ENCODE results near the gene BACH1.

BACH1 gene

DNA sequence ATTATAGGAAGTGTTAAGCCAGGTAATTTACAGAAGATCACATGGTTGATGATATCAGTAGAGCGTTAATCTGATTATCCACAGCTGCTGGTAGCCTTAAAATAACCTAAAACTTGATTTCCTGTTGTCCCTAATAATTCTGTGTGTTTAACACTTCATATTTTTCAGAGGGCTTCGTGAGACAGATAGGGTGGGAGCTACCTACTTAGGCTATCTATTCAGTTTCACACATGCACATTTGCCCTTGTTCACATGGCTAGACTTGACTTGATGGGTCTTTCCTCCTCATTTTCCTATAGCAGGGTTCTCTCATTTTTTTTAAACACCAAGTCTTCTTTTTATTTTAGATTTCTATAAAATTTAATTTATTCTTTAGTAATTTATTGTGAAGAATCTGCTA lies 11.0 kb downstream of the BACH1 start:
- ATAC-seq (ENCODE audit: low read depth) (no peak), DNase-seq (ENCODE audit: low spot score) (no peak)
- Histone ChIP-seq H3K4me1 (ENCODE audit: insufficient read depth, poor library complexity, severe bottlenecking) (peaks cover 51% of the 10 kb centered on the region), H3K9me3 (ENCODE audit: severe bottlenecking) (no peaks in the 10 kb centered on the region), H3K27ac (ENCODE audit: poor library complexity, severe bottlenecking) (no peak overlapping the region), H3K27me3 (ENCODE audit: insufficient read depth, poor library complexity, severe bottlenecking) (no peaks in the 10 kb centered on the region), H3K36me3 (ENCODE audit: low read depth) (peaks cover 73% of the 10 kb centered on the region), H3K4me3 (ENCODE audit: severe bottlenecking) (no peak overlapping the region)
- TF ChIP-seq, protein P1, sequence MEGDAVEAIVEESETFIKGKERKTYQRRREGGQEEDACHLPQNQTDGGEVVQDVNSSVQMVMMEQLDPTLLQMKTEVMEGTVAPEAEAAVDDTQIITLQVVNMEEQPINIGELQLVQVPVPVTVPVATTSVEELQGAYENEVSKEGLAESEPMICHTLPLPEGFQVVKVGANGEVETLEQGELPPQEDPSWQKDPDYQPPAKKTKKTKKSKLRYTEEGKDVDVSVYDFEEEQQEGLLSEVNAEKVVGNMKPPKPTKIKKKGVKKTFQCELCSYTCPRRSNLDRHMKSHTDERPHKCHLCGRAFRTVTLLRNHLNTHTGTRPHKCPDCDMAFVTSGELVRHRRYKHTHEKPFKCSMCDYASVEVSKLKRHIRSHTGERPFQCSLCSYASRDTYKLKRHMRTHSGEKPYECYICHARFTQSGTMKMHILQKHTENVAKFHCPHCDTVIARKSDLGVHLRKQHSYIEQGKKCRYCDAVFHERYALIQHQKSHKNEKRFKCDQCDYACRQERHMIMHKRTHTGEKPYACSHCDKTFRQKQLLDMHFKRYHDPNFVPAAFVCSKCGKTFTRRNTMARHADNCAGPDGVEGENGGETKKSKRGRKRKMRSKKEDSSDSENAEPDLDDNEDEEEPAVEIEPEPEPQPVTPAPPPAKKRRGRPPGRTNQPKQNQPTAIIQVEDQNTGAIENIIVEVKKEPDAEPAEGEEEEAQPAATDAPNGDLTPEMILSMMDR (IDR thresholded peaks at IDR 0.05; ENCODE audit: poor library complexity, severe bottlenecking) = no peak

DNA sequence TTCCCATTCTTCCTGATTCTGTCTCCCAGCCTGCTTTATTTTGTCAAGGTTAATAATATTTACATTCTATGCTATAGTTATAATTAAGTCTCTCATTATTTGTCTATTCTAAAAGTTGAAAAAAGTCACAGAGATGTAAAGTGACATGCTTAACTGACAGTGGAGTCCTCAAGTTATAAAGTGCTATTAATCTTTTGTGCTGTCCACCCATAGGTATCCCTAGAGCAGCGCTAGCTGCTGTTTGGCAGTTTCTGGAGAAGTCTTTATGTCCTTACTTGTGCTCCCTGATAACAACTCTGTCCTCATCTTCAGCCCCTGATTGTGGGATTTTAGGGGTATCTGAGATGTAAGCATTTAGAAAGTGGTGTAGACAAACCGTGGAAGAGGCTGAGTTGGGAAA lies 13.1 kb downstream of the BACH1 start:
- ATAC-seq (ENCODE audit: low read depth) (no peak), DNase-seq (ENCODE audit: low spot score) (no peak)
- Histone ChIP-seq H3K4me1 (ENCODE audit: insufficient read depth, poor library complexity, severe bottlenecking) (peaks cover 58% of the 10 kb centered on the region), H3K27ac (ENCODE audit: poor library complexity, severe bottlenecking) (no peak overlapping the region), H3K27me3 (ENCODE audit: insufficient read depth, poor library complexity, severe bottlenecking) (no peaks in the 10 kb centered on the region), H3K9me3 (ENCODE audit: severe bottlenecking) (no peaks in the 10 kb centered on the region), H3K4me3 (ENCODE audit: severe bottlenecking) (no peak overlapping the region), H3K36me3 (ENCODE audit: low read depth) (peaks cover 65% of the 10 kb centered on the region)
- TF ChIP-seq, protein P1 (IDR thresholded peaks at IDR 0.05; ENCODE audit: poor library complexity, severe bottlenecking) = no peak

DNA sequence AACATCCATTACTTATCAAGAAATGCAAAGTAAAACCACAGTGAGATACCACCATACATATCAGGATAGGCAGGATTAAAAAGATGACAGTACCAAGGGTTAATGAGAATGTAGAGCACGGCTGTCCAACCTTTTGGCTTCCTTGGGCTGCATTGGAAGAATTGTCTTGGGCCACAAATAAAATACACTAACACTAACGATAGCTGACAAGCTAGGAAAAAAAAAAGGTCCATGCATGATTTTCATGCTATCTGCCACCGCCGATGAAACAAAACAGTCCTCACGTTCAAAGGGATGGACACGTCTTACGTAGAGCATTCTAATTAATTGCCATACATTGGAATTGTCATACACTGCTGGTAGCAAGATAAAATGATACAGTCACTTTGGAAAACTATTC lies 14.3 kb downstream of the BACH1 start:
- no peaks in the 10 kb centered on the region for H3K9me3 ChIP-seq (ENCODE audit: severe bottlenecking)
- TF ChIP-seq, protein P1 (IDR thresholded peaks at IDR 0.05; ENCODE audit: poor library complexity, severe bottlenecking) = no peak
- H3K4me3 ChIP-seq (ENCODE audit: severe bottlenecking) = no peak overlapping the region
- no peak overlapping the region for H3K27ac ChIP-seq (ENCODE audit: poor library complexity, severe bottlenecking)
- peaks cover 58% of the 10 kb centered on the region for H3K36me3 ChIP-seq (ENCODE audit: low read depth)
- ATAC-seq (ENCODE audit: low read depth) (no peak), DNase-seq (ENCODE audit: low spot score) (no peak)
- peaks cover 47% of the 10 kb centered on the region for H3K4me1 ChIP-seq (ENCODE audit: insufficient read depth, poor library complexity, severe bottlenecking)
- no peaks in the 10 kb centered on the region for H3K27me3 ChIP-seq (ENCODE audit: insufficient read depth, poor library complexity, severe bottlenecking)

DNA sequence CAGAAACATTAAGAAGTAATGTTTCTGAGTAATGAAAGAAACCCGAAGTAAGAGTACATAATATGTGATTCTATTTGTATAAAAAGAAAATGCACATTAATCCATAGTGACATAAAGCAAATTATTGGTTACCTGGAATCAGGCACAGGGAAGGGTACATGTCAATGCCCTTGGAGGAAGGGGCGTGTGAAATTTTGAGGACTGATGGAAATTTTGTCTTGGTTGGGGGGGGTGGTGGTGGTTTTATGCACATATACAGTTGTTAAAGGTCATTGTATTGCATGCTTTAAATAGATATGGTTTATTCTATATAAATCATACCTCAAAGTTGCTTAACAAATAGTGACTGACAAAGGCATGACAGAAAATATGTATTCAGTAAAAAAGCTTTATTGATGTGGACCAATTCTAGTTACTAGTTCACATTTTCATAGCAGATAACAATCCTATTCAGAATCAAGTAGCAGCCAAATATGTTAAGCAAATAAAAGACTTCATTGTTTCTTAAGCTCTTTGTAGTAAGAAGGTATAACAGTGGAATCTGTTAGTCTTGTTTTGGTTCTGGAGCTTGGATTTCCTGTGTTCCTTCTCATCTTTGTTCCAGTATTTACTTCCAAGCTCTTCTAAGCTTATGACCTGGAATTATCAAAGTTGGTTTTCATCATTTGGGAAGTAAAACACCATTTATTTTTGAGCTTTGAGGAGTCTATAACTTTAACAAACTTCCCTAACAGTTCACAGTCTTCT lies 15.1 kb downstream of the BACH1 start:
- no peak for DNase-seq (ENCODE audit: low spot score)

More for the DNA sequence above, 15.1 kb downstream of the BACH1 start:
- TF ChIP-seq, protein P1 (IDR thresholded peaks at IDR 0.05; ENCODE audit: poor library complexity, severe bottlenecking) = no peak
- ATAC-seq (ENCODE audit: low read depth) = no peak
- no peak overlapping the region for H3K4me3 ChIP-seq (ENCODE audit: severe bottlenecking)
- H3K27me3 ChIP-seq (ENCODE audit: insufficient read depth, poor library complexity, severe bottlenecking) = no peaks in the 10 kb centered on the region
- peaks cover 55% of the 10 kb centered on the region for H3K36me3 ChIP-seq (ENCODE audit: low read depth)
- no peaks in the 10 kb centered on the region for H3K9me3 ChIP-seq (ENCODE audit: severe bottlenecking)
- H3K4me1 ChIP-seq (ENCODE audit: insufficient read depth, poor library complexity, severe bottlenecking) = peaks cover 39% of the 10 kb centered on the region
- peak overlapping the region; percentile 2 for H3K27ac ChIP-seq (ENCODE audit: poor library complexity, severe bottlenecking)

All from RWPE2 (cell line).